ENCODE results near the gene CSTB. TPM values are rescaled to one million over a fixed set of nuclear protein-coding genes. Genes with fewer than 3 reads are reported as not detected.

The CSTB gene
- total and polyA plus RNA-seq, 8 donors: 7.4 to 35.6 (median 14.1) TPM

- peaks cover 0 to 10% (median 0%) of the 10 kb centered on the region in 3 donors for H3K4me1 ChIP-seq
- H3K36me3 ChIP-seq: peaks cover 6 to 49% (median 37%) of the 10 kb centered on the region in 3 donors
- H3K27me3 ChIP-seq: no peaks in the 10 kb centered on the region
- H3K4me3 ChIP-seq: no peak overlapping the region
- 92 to 93% methylated on average over 28 of the region's 28 CpGs for WGBS, 2 donors
- TF ChIP-seq CTCF (IDR thresholded peaks at IDR 0.05): no peak
- no peak overlapping the region for H3K27ac ChIP-seq
- no peak for DNase-seq
- peak in 2 of 4 donors; percentile 18 to 21 for ATAC-seq
- intact Hi-C loops (cut with DNase I): loop anchor here in 1 of 3 donors (10.0 kb wide), 1 partner anchor 58 kb away; no protein-coding TSS in a partner anchor
- FAIRE-seq: no peak
- no peaks in the 10 kb centered on the region for H3K9me3 ChIP-seq
Measured at GRCh38 chr21:43752758-43753438, 23.2 kb downstream of the CSTB start.

GRCh38 chr21:43751955-43752591 is 24.0 kb downstream of the CSTB start:
- intact Hi-C loops (cut with DNase I): loop anchor here in 1 of 3 donors (10.0 kb wide), 1 partner anchor 57 kb away; no protein-coding TSS in a partner anchor
- ATAC-seq (no peak), FAIRE-seq (no peak), DNase-seq (peak in 1 of 6 donors; percentile 72)
- Histone ChIP-seq H3K9me3 (no peaks in the 10 kb centered on the region), H3K36me3 (peaks cover 6 to 55% (median 37%) of the 10 kb centered on the region in 3 donors), H3K4me1 (peaks cover 0 to 2% (median 0%) of the 10 kb centered on the region in 3 donors), H3K4me3 (no peak overlapping the region), H3K27me3 (no peaks in the 10 kb centered on the region), H3K27ac (no peak overlapping the region)
- WGBS, 2 donors: 92 to 93% methylated on average over 31 of the region's 31 CpGs
- TF ChIP-seq CTCF (IDR thresholded peaks at IDR 0.05): no peak

- Histone ChIP-seq H3K9me3 (no peaks in the 10 kb centered on the region), H3K27ac (no peak overlapping the region), H3K36me3 (peaks cover 2 to 54% (median 38%) of the 10 kb centered on the region in 3 donors), H3K4me1 (no peaks in the 10 kb centered on the region), H3K27me3 (no peaks in the 10 kb centered on the region), H3K4me3 (no peak overlapping the region)
- DNase-seq (no peak), FAIRE-seq (no peak), ATAC-seq (no peak)
- intact Hi-C loops (cut with DNase I): loop anchor here in 1 of 3 donors (10.0 kb wide), 1 partner anchor 56 kb away; no protein-coding TSS in a partner anchor
- WGBS, 2 donors: 90 to 92% methylated on average over 28 of the region's 28 CpGs
- no peak for TF ChIP-seq CTCF (IDR thresholded peaks at IDR 0.05)
Measured at GRCh38 chr21:43750339-43751033, 25.6 kb downstream of the CSTB start.

- no peaks in the 10 kb centered on the region for H3K9me3 ChIP-seq
- no peaks in the 10 kb centered on the region for H3K4me1 ChIP-seq
- peaks cover 0 to 59% (median 38%) of the 10 kb centered on the region in 3 donors for H3K36me3 ChIP-seq
- FAIRE-seq (no peak), DNase-seq (peak in 1 of 6 donors; percentile 64), ATAC-seq (no peak)
- H3K27me3 ChIP-seq: no peaks in the 10 kb centered on the region
- no peak for TF ChIP-seq CTCF (IDR thresholded peaks at IDR 0.05)
- no peak overlapping the region for H3K27ac ChIP-seq
- 91 to 95% methylated on average over 17 to 18 of the region's 18 CpGs for WGBS, 2 donors
- intact Hi-C loops (cut with DNase I): loop anchor here in 1 of 3 donors (10.0 kb wide), 1 partner anchor 55 kb away; no protein-coding TSS in a partner anchor
- no peak overlapping the region for H3K4me3 ChIP-seq
Measured at GRCh38 chr21:43749651-43750262, 26.4 kb downstream of the CSTB start.
